ENCODE measurements around the gene LCP2. TPM values are rescaled to one million over a fixed set of nuclear protein-coding genes. Genes with fewer than 3 reads are reported as not detected.

LCP2 gene
- total and polyA plus RNA-seq, 2 of the 8 experiments (the other 6 are each of a cell fraction or from before 2014, with no cell fraction given) = 0.26 to 0.33 TPM

DNA sequence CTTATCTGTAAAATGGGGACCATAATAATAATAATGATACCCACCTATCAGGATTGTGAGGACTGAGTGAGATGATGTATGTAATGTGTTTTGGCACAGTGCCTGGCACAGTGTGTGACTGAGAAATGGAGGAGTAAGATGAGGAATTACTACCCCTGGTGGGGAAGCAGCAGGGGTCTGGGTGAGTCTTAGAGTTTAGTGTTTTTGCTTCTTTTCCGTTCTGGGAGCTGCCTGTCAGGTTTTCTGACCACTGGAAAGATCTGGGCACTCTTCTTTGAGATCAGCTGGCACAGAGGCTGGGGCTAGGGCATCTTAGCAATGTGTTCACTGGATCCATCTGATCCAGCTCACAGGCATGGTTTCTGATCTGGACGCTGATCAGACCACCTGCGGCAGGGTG, 8.5 kb downstream of the LCP2 start:
- Histone ChIP-seq H3K27me3 (replicated peaks in 1 of 4; ENCODE audit: control insufficient read depth in 3 of 4, extremely low read depth in 1 of 4, insufficient read depth in 3 of 4, low read length in 3 of 4) (no peaks in the 10 kb centered on the region), H2BK5ac (ENCODE audit: low read depth, low read length) (no peak overlapping the region), H3K14ac (ENCODE audit: insufficient read length) (no peak overlapping the region), H2AK5ac (ENCODE audit: low read depth, low read length) (no peak overlapping the region), H3K56ac (replicated peaks; ENCODE audit: insufficient read length, low read depth, low read length) (no peak overlapping the region), H4K5ac (ENCODE audit: insufficient read length, low read depth, low read length) (no peak overlapping the region), H3K36me3 (ENCODE audit: control insufficient read depth in 2 of 4, insufficient read depth in 4 of 4, low read length in 3 of 4) (no peaks in the 10 kb centered on the region), H3K79me2 (ENCODE audit: control insufficient read depth in 1 of 2, insufficient read depth in 2 of 2, low read length in 2 of 2) (no peaks in the 10 kb centered on the region), H3K4me3 (ENCODE audit: extremely low read depth in 1 of 4, insufficient read depth in 2 of 4, low read depth in 3 of 4, low read length in 4 of 4) (no peak overlapping the region), H3K79me1 (ENCODE audit: low read depth, low read length) (no peaks in the 10 kb centered on the region), H2BK12ac (ENCODE audit: low read depth, low read length) (no peak overlapping the region), H2BK120ac (replicated peaks; ENCODE audit: low read depth, low read length) (no peak overlapping the region), H3K4ac (replicated peaks; ENCODE audit: insufficient read length, low read depth, low read length) (no peak overlapping the region), H4K91ac (replicated peaks; ENCODE audit: insufficient read length, low read length) (no peak overlapping the region), H3K23me2 (ENCODE audit: low read depth, low read length) (no peaks in the 10 kb centered on the region), H2BK20ac (ENCODE audit: low read length) (no peak overlapping the region), H3K18ac (ENCODE audit: extremely low read depth, low read length) (no peak overlapping the region), H3K4me2 (ENCODE audit: insufficient read depth in 1 of 2, low read depth in 2 of 2, low read length in 2 of 2) (no peak overlapping the region), H2BK15ac (ENCODE audit: low read length) (no peak overlapping the region), H4K8ac (ENCODE audit: extremely low read depth, insufficient read depth, low read length) (no peak overlapping the region), H4K20me1 (replicated peaks in 1 of 2; ENCODE audit: control insufficient read depth in 1 of 2, insufficient read depth in 2 of 2, low read length in 2 of 2) (no peaks in the 10 kb centered on the region), H3K23ac (ENCODE audit: insufficient read length) (no peak overlapping the region), H3K27ac (ENCODE audit: low read depth, low read length) (no peak overlapping the region), H2AFZ (ENCODE audit: low read length) (no peak overlapping the region), H3K9me3 (ENCODE audit: insufficient read depth in 2 of 2, low read depth in 1 of 2, low read length in 1 of 2) (peaks cover 14 to 15% of the 10 kb centered on the region in 2 experiments; a peak in 3 of 4 replicates), H3K4me1 (replicated peaks in 1 of 4; ENCODE audit: control insufficient read depth in 3 of 4, insufficient read depth in 4 of 4, low read length in 3 of 4) (peaks cover 2 to 10% (median 5%) of the 10 kb centered on the region in 4 experiments; a peak in 4 of 7 replicates), H3K9ac (replicated peaks in 1 of 4; ENCODE audit: extremely low read depth in 1 of 4, low read depth in 3 of 4, low read length in 3 of 4) (no peak overlapping the region)
- WGBS, 2 experiments (ENCODE audit: extremely low coverage in 1 of 2, insufficient coverage in 1 of 2, insufficient read length in 1 of 2, insufficient replicate concordance in 2 of 2, low coverage in 1 of 2, low lambda C conversion rate in 2 of 2, missing lambda C conversion rate in 1 of 2) = 88% methylated on average over 3 of the region's 3 CpGs; no CpG with 5 or more reads in 1 of the 2 experiments
- no peak for DNase-seq (ENCODE audit: low read depth in 1 of 2, low spot score in 2 of 2)
- no peak for FAIRE-seq
- ChIA-PET CTCF (ENCODE audit: partially characterized antibody) (interaction anchor here (0.9 to 3.4 kb wide), 3 partner anchors 12 to 50 kb away, joined by 3 to 14 read pairs (median 4); no protein-coding TSS in a partner anchor), POLR2A (ENCODE audit: partially characterized antibody) (no interaction called here)
- TF ChIP-seq KDM4A (IDR thresholded peaks at IDR 0.05; ENCODE audit: low read depth, low read length, severe bottlenecking) (no peak), EGR1 (IDR thresholded peaks at IDR 0.05; ENCODE audit: borderline replicate concordance, low read depth, low read length) (no peak), POU5F1 (IDR thresholded peaks at IDR 0.05; ENCODE audit: low read depth, low read length) (no peak), KDM5A (IDR thresholded peaks at IDR 0.05; ENCODE audit: low read length) (no peak), SP2 (IDR thresholded peaks at IDR 0.05; ENCODE audit: low read length) (no peak), CEBPB (IDR thresholded peaks at IDR 0.05; ENCODE audit: low read depth, low read length) (no peak)
- TF ChIP-seq, protein P1, sequence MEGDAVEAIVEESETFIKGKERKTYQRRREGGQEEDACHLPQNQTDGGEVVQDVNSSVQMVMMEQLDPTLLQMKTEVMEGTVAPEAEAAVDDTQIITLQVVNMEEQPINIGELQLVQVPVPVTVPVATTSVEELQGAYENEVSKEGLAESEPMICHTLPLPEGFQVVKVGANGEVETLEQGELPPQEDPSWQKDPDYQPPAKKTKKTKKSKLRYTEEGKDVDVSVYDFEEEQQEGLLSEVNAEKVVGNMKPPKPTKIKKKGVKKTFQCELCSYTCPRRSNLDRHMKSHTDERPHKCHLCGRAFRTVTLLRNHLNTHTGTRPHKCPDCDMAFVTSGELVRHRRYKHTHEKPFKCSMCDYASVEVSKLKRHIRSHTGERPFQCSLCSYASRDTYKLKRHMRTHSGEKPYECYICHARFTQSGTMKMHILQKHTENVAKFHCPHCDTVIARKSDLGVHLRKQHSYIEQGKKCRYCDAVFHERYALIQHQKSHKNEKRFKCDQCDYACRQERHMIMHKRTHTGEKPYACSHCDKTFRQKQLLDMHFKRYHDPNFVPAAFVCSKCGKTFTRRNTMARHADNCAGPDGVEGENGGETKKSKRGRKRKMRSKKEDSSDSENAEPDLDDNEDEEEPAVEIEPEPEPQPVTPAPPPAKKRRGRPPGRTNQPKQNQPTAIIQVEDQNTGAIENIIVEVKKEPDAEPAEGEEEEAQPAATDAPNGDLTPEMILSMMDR (IDR thresholded peaks at IDR 0.05; ENCODE audit: control extremely low read depth in 1 of 3, insufficient read depth in 1 of 3, low read depth in 1 of 3, low read length in 3 of 3) = no peak

Data from H1 (cell line).